Colonic mucosa (tissue), 4 donors: Measurements from ENCODE around the gene POU1F1. TPM values are rescaled to one million over a fixed set of nuclear protein-coding genes. Genes with fewer than 3 reads are reported as not detected.
A peak's percentile ranks its signal among the peaks of the same experiment; 100 is the strongest.

Experiments used
- DNase-seq: peaks from one replicate; pipeline ENCODE4 v3.0.0-alpha.2; 2020
- H3K27ac ChIP-seq: fragments of 200-600 bp; one replicate; pipeline ENCODE4 v1.8.0; 2021
- H3K27me3 ChIP-seq: fragments of 200-600 bp; one replicate; pipeline ENCODE4 v1.8.0; 2021
- H3K36me3 ChIP-seq: fragments of 200-600 bp; one replicate; pipeline ENCODE4 v1.8.0; 2021
- H3K4me1 ChIP-seq: fragments of 200-600 bp; one replicate; pipeline ENCODE4 v1.8.0; 2021; ENCODE audit warnings: mild to moderate bottlenecking
- H3K4me3 ChIP-seq: fragments of 200-600 bp; one replicate; pipeline ENCODE4 v1.8.0; 2021
- H3K9ac ChIP-seq, 2 donors: one replicate each; pipeline ENCODE4 v1.7.0; 2013; ENCODE audit warnings: control low read depth in 2 of 2, low read depth in 2 of 2, low read length in 2 of 2
- H3K9me3 ChIP-seq: fragments of 200-600 bp; one replicate; pipeline ENCODE4 v1.8.0; 2021
- CTCF ChIP-seq: fragments of 200-600 bp; IDR thresholded peaks from one replicate; pipeline ENCODE4 v1.8.0; 2022; ENCODE audit warnings: antibody characterized with exemption, mild to moderate bottlenecking
- intact Hi-C: fragments of 100-400 bp; cut with DNase I; formaldehyde crosslinking; loops from one replicate; pipeline ENCODE4 v1.14.1; 2022
- microRNA-seq: library from miRNA; unstranded; fragments of <30 nt; microRNA quantifications from one replicate; pipeline ENCODE4, GENCODE V29; 2019
- total RNA-seq, 2 donors: library from RNA; stranded (reverse); fragmentation: NEBNext Ultra II Directional in 1 of 2; extraction: Animal tissue kit (Norgen Biotek cat#: 25700) in 1 of 2; gene quantifications; one replicate each; pipeline ENCODE4 v1.2.1, GENCODE V29; 2021
- donor health status: healthy.
- donor health status: DM: no; HTN: no; CAD: no.
- donor health status: DM: no; HTN: no; CAD: no.

Gene POU1F1
- total RNA-seq, 2 donors from 2014 or later: not detected

- peak; percentile 23 for DNase-seq
- H3K9me3 ChIP-seq: no peaks in the 10 kb centered on the region
These were observed 50.7 kb downstream of the POU1F1 start for GRCh38 chr3:87225659-87226058.

GRCh38 chr3:87219611-87220010 is 56.8 kb downstream of the POU1F1 start:
- intact Hi-C loops: no loop called here
- no peak overlapping the region for H3K9ac ChIP-seq
- no peak for DNase-seq
- H3K27ac ChIP-seq: no peak overlapping the region
- H3K9me3 ChIP-seq: no peaks in the 10 kb centered on the region
- H3K4me1 ChIP-seq: no peaks in the 10 kb centered on the region
- no peak overlapping the region for H3K4me3 ChIP-seq
- peaks cover 3% of the 10 kb centered on the region for H3K27me3 ChIP-seq
- no peak for TF ChIP-seq CTCF
- no peaks in the 10 kb centered on the region for H3K36me3 ChIP-seq

More at GRCh38 chr3:87225659-87226058, 50.7 kb downstream of the POU1F1 start:
- Histone ChIP-seq H3K4me1 (peaks cover 5% of the 10 kb centered on the region), H3K27me3 (no peaks in the 10 kb centered on the region), H3K36me3 (no peaks in the 10 kb centered on the region), H3K9ac (no peak overlapping the region), H3K4me3 (no peak overlapping the region), H3K27ac (no peak overlapping the region)
- intact Hi-C loops: no loop called here
- TF ChIP-seq CTCF: no peak

GRCh38 chr3:87218560-87218959 is 57.8 kb downstream of the POU1F1 start:
- Histone ChIP-seq H3K36me3 (no peaks in the 10 kb centered on the region), H3K9me3 (no peaks in the 10 kb centered on the region), H3K9ac (no peak overlapping the region), H3K4me1 (no peaks in the 10 kb centered on the region), H3K27ac (no peak overlapping the region), H3K4me3 (no peak overlapping the region), H3K27me3 (peaks cover 3% of the 10 kb centered on the region)
- intact Hi-C loops: no loop called here
- no peak for DNase-seq
- no peak for TF ChIP-seq CTCF

Small RNA genes lying within 50 kb of the gene (microRNA-seq; reads per million reads assigned to microRNA genes)
- gene MIR4795: not detected

Other genes starting within 250 kb of the POU1F1 start
- gene CHMP2B, start 49.3 kb downstream of the POU1F1 start, total RNA-seq: 100 to 1,000 TPM in 1 of 2 donors, 10 to 100 TPM in 1; 80.2 to 103 TPM